Measurements from ENCODE around the gene KTN1. TPM values are rescaled to one million over a fixed set of nuclear protein-coding genes. Genes with fewer than 3 reads are reported as not detected.

Gene KTN1
- total RNA-seq, 1 experiment from 2014 or later, result 199 TPM

DNA sequence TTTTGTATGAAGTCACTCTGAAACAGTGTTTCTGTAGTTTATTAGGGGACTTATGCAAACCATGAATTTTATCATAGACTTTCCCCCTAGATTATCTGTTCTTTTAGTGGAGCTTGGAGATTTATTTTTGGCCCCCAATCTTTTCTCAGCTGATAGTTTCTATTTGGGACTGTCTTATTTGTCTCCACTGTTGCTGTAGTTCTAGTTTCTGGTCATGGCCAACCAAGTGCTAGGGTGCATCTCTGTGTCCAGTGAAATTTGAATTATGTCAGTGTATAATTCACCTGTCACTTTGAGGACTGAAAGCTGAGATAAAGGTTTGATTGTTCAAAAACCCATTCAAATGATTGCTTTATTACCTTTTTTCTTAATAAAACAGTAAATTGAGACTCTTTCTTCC is 61.3 kb downstream of the KTN1 start:
- Histone ChIP-seq H3K4me1 (ENCODE audit: insufficient read depth, low read length, poor library complexity, severe bottlenecking) (peaks cover 5% of the 10 kb centered on the region), H3K9me3 (ENCODE audit: low read depth, low read length, poor library complexity, severe bottlenecking) (no peaks in the 10 kb centered on the region), H3K36me3 (ENCODE audit: insufficient read depth, low read length, poor library complexity, severe bottlenecking) (peaks cover 71% of the 10 kb centered on the region), H3K27me3 (replicated peaks; ENCODE audit: insufficient read depth, low read depth, low read length, poor library complexity) (no peaks in the 10 kb centered on the region), H3K4me3 (ENCODE audit: low read depth, low read length, poor library complexity, severe bottlenecking) (no peak overlapping the region), H3K27ac (ENCODE audit: low read depth, low read length, poor library complexity, severe bottlenecking) (no peak overlapping the region)
- DNase-seq (ENCODE audit: low spot score), result no peak
- intact Hi-C loops (cut with micrococcal nuclease; ENCODE audit: unreplicated experiment), result no loop called here
- CTCF ChIA-PET, result no interaction called here
- BruUV-seq (replicated peaks), result no TSS peak
- TF ChIP-seq, protein P1, sequence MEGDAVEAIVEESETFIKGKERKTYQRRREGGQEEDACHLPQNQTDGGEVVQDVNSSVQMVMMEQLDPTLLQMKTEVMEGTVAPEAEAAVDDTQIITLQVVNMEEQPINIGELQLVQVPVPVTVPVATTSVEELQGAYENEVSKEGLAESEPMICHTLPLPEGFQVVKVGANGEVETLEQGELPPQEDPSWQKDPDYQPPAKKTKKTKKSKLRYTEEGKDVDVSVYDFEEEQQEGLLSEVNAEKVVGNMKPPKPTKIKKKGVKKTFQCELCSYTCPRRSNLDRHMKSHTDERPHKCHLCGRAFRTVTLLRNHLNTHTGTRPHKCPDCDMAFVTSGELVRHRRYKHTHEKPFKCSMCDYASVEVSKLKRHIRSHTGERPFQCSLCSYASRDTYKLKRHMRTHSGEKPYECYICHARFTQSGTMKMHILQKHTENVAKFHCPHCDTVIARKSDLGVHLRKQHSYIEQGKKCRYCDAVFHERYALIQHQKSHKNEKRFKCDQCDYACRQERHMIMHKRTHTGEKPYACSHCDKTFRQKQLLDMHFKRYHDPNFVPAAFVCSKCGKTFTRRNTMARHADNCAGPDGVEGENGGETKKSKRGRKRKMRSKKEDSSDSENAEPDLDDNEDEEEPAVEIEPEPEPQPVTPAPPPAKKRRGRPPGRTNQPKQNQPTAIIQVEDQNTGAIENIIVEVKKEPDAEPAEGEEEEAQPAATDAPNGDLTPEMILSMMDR (conservative IDR thresholded peaks at IDR 0.05; ENCODE audit: low read depth, low read length), result no peak
- no peak for TF ChIP-seq EZH2 (IDR thresholded peaks at IDR 0.05; ENCODE audit: borderline replicate concordance, low read depth, low read length, poor library complexity, severe bottlenecking)
- POLR2A ChIA-PET (ENCODE audit: low non-redundant PET), result no interaction called here

DNA sequence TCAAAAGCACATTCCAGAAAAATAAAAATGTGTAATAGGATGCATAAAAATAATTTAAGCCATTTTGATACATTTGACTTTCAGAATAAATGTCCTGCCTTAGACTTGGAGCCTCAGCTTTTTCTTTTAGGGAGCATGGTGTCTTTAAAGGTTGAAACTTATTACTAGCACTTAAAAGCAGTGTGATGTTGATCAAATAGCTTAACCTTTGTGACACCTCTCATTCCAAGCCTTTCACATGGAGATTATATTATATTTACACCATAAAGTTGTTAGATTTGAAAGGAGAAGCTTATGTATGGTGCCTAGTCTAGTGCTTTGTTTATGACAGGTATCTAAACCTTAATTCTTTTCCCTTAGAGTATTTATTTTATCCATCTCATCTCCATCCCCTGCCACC is 61.9 kb downstream of the KTN1 start:
- H3K9me3 ChIP-seq (ENCODE audit: low read depth, low read length, poor library complexity, severe bottlenecking), result no peaks in the 10 kb centered on the region
- ChIA-PET CTCF (no interaction called here), POLR2A (ENCODE audit: low non-redundant PET) (no interaction called here)
- DNase-seq (ENCODE audit: low spot score), result no peak
- no peak overlapping the region for H3K27ac ChIP-seq (ENCODE audit: low read depth, low read length, poor library complexity, severe bottlenecking)
- no peaks in the 10 kb centered on the region for H3K27me3 ChIP-seq (replicated peaks; ENCODE audit: insufficient read depth, low read depth, low read length, poor library complexity)
- no TSS peak for BruUV-seq (replicated peaks)
- no peak overlapping the region for H3K4me3 ChIP-seq (ENCODE audit: low read depth, low read length, poor library complexity, severe bottlenecking)
- peaks cover 5% of the 10 kb centered on the region for H3K4me1 ChIP-seq (ENCODE audit: insufficient read depth, low read length, poor library complexity, severe bottlenecking)
- TF ChIP-seq, protein P1 (conservative IDR thresholded peaks at IDR 0.05; ENCODE audit: low read depth, low read length), result no peak
- no peak for TF ChIP-seq EZH2 (IDR thresholded peaks at IDR 0.05; ENCODE audit: borderline replicate concordance, low read depth, low read length, poor library complexity, severe bottlenecking)
- intact Hi-C loops (cut with micrococcal nuclease; ENCODE audit: unreplicated experiment), result no loop called here
- H3K36me3 ChIP-seq (ENCODE audit: insufficient read depth, low read length, poor library complexity, severe bottlenecking), result peaks cover 69% of the 10 kb centered on the region

DNA sequence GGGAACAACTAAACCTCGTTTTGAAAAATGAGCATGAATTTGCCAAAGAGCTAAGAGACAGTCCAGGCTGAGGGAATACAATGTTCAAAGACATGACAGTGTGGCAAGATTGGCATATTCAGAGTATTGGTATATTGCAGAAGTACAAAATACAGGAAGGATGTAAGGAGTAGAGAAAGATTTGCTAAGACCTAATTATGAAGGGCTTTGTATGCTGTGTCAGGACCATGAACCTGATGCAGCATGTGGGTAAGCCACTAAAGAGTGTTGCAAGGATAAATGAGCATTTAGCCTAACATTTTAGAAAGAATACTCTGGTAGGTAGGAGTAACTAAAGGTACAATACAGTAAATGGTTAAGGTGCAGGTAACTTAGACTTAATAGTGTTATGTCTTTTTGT is 65.1 kb downstream of the KTN1 start:
- Histone ChIP-seq H3K9me3 (ENCODE audit: low read depth, low read length, poor library complexity, severe bottlenecking) (no peaks in the 10 kb centered on the region), H3K4me3 (ENCODE audit: low read depth, low read length, poor library complexity, severe bottlenecking) (no peak overlapping the region), H3K4me1 (ENCODE audit: insufficient read depth, low read length, poor library complexity, severe bottlenecking) (peaks cover 5% of the 10 kb centered on the region), H3K36me3 (ENCODE audit: insufficient read depth, low read length, poor library complexity, severe bottlenecking) (peaks cover 58% of the 10 kb centered on the region), H3K27me3 (replicated peaks; ENCODE audit: insufficient read depth, low read depth, low read length, poor library complexity) (no peaks in the 10 kb centered on the region), H3K27ac (ENCODE audit: low read depth, low read length, poor library complexity, severe bottlenecking) (no peak overlapping the region)
- no peak for DNase-seq (ENCODE audit: low spot score)
- TF ChIP-seq, protein P1 (conservative IDR thresholded peaks at IDR 0.05; ENCODE audit: low read depth, low read length), result no peak
- TF ChIP-seq EZH2 (IDR thresholded peaks at IDR 0.05; ENCODE audit: borderline replicate concordance, low read depth, low read length, poor library complexity, severe bottlenecking), result no peak
- no TSS peak for BruUV-seq (replicated peaks)
- POLR2A ChIA-PET (ENCODE audit: low non-redundant PET), result no interaction called here
- CTCF ChIA-PET, result no interaction called here
- intact Hi-C loops (cut with micrococcal nuclease; ENCODE audit: unreplicated experiment), result no loop called here

Measured in A673 (cell line).